A673 (cell line): ENCODE data around the gene SSH2. TPM values are rescaled to one million over a fixed set of nuclear protein-coding genes. Genes with fewer than 3 reads are reported as not detected.

Source experiments
- BruUV-seq: library from RNA; stranded (reverse); fragments of 400-500 nt; replicated peaks from 2 replicates; lab custom pipeline; 2021; lab: Mats Ljungman, UMichigan
- CTCF ChIA-PET: fragments of 300-600 bp; sonication (Branson Sonifier 250); formaldehyde crosslinking; loops from one replicate; lab custom pipeline; 2022; ENCODE audit warnings: antibody characterized with exemption; lab: Charles Lee
- POLR2A ChIA-PET: fragments of 300-600 bp; sonication (Branson Sonifier 250); formaldehyde crosslinking; loops from one replicate; lab custom pipeline; 2022; ENCODE audit warnings: antibody characterized with exemption; ENCODE audit not compliant: low non-redundant PET; lab: Charles Lee
- DNase-seq: peaks from one replicate; pipeline ENCODE4 v3.0.0-alpha.2; 2015; ENCODE audit warnings: low spot score
- H3K27ac ChIP-seq: fragments of 200-600 bp; sonication (generic); 2 replicates; pipeline ENCODE4 v1.5.1; 2016; ENCODE audit warnings: mixed run types, low read depth, mild to moderate bottlenecking, mixed read lengths, antibody characterized with exemption, low read length; ENCODE audit not compliant: poor library complexity, severe bottlenecking
- H3K27me3 ChIP-seq: fragments of 200-600 bp; sonication (generic); replicated peaks from 2 replicates; pipeline ENCODE4 v1.6.1; 2017; ENCODE audit warnings: mixed run types, low read depth, mild to moderate bottlenecking, mixed read lengths, antibody characterized with exemption, low read length; ENCODE audit not compliant: insufficient read depth, poor library complexity
- H3K36me3 ChIP-seq: fragments of 200-600 bp; sonication (generic); 2 replicates; pipeline ENCODE4 v1.6.1; 2016; ENCODE audit warnings: mixed run types, mild to moderate bottlenecking, mixed read lengths, antibody characterized with exemption, low read length; ENCODE audit not compliant: insufficient read depth, poor library complexity, severe bottlenecking
- H3K4me1 ChIP-seq: fragments of 200-600 bp; sonication (generic); 2 replicates; pipeline ENCODE4 v1.6.1; 2017; ENCODE audit warnings: mixed run types, mild to moderate bottlenecking, mixed read lengths, antibody characterized with exemption, low read length; ENCODE audit not compliant: insufficient read depth, poor library complexity, severe bottlenecking
- H3K4me3 ChIP-seq: fragments of 200-600 bp; sonication (generic); 2 replicates; pipeline ENCODE4 v1.5.1; 2016; ENCODE audit warnings: low read depth, mixed run types, mild to moderate bottlenecking, mixed read lengths, low read length; ENCODE audit not compliant: poor library complexity, severe bottlenecking
- H3K9me3 ChIP-seq: fragments of 200-600 bp; sonication (generic); 2 replicates; pipeline ENCODE4 v1.6.1; 2016; ENCODE audit warnings: mixed run types, low read depth, mild to moderate bottlenecking, mixed read lengths, antibody characterized with exemption, low read length; ENCODE audit not compliant: poor library complexity, severe bottlenecking
- CTCF ChIP-seq: fragments of 300-800, 200-600 bp; sonication (generic); conservative IDR thresholded peaks from 2 replicates; pipeline ENCODE4 v1.5.1; 2017; ENCODE audit warnings: low read depth, mild to moderate bottlenecking, antibody characterized with exemption, low read length, moderate library complexity, mixed read lengths
- EZH2 ChIP-seq: fragments of 200-600 bp; sonication (generic); IDR thresholded peaks from 2 replicates; pipeline ENCODE4 v1.6.1; 2017; ENCODE audit warnings: borderline replicate concordance, low read depth, mild to moderate bottlenecking, mixed read lengths, antibody characterized with exemption, low read length; ENCODE audit not compliant: poor library complexity, severe bottlenecking
- intact Hi-C: fragments of 100-400 bp; cut with micrococcal nuclease; formaldehyde crosslinking; loops from one replicate; pipeline ENCODE4 v1.10.0; 2022; ENCODE audit not compliant: unreplicated experiment
- total RNA-seq: library from RNA; stranded (reverse); gene quantifications from 2 replicates; pipeline ENCODE4 v1.2.3, GENCODE V29; 2021

Gene SSH2
- total RNA-seq, 1 experiment from 2014 or later = 75.5 TPM

GRCh38 chr17:29627951-29628350, 302.1 kb downstream of the SSH2 start:
- ChIA-PET POLR2A (no interaction called here), CTCF (no interaction called here)
- Histone ChIP-seq H3K4me3 (no peak overlapping the region), H3K27ac (no peak overlapping the region), H3K27me3 (no peaks in the 10 kb centered on the region), H3K36me3 (peaks cover 19% of the 10 kb centered on the region), H3K4me1 (peaks cover 5% of the 10 kb centered on the region), H3K9me3 (no peaks in the 10 kb centered on the region)
- BruUV-seq = no TSS peak
- intact Hi-C loops = loop anchor here (10.0 kb wide), 1 partner anchor 63 kb away; the partner anchor contains the start of genes ABHD15 and TP53I13
- no peak for TF ChIP-seq EZH2
- TF ChIP-seq CTCF = no peak
- no peak for DNase-seq

- Histone ChIP-seq H3K4me3 (no peak overlapping the region), H3K4me1 (peaks cover 24% of the 10 kb centered on the region), H3K27me3 (no peaks in the 10 kb centered on the region), H3K27ac (no peak overlapping the region), H3K9me3 (no peaks in the 10 kb centered on the region), H3K36me3 (no peaks in the 10 kb centered on the region)
- peak; percentile 22; the same call in 1 of the 2 replicates for TF ChIP-seq CTCF
- no peak for TF ChIP-seq EZH2
- DNase-seq = peak; percentile 64
- POLR2A ChIA-PET = no interaction called here
- CTCF ChIA-PET = interaction anchor here (1.1 kb wide), 1 partner anchor 15 kb away, joined by 7 read pairs; no protein-coding TSS in a partner anchor
- intact Hi-C loops = loop anchor here (10.0 kb wide), 1 partner anchor 60 kb away; the partner anchor contains the start of genes ABHD15 and TP53I13
- no TSS peak for BruUV-seq
Observed at GRCh38 chr17:29625037-29625750, 304.8 kb downstream of the SSH2 start.

- ChIA-PET POLR2A (interaction anchor here (0.6 kb wide), 1 partner anchor 59 kb away, joined by 8 read pairs; no protein-coding TSS in a partner anchor), CTCF (interaction anchor here (1.1 kb wide), 1 partner anchor 15 kb away, joined by 7 read pairs; no protein-coding TSS in a partner anchor)
- H3K4me3 ChIP-seq = no peak overlapping the region
- intact Hi-C loops = loop anchor here (10.0 kb wide), 1 partner anchor 60 kb away; the partner anchor contains the start of genes ABHD15 and TP53I13
- no peaks in the 10 kb centered on the region for H3K36me3 ChIP-seq
- TF ChIP-seq EZH2 (no peak), CTCF (no peak)
- H3K27me3 ChIP-seq = no peaks in the 10 kb centered on the region
- BruUV-seq = no TSS peak
- DNase-seq = no peak
- H3K9me3 ChIP-seq = no peaks in the 10 kb centered on the region
- no peak overlapping the region for H3K27ac ChIP-seq
- H3K4me1 ChIP-seq = peaks cover 29% of the 10 kb centered on the region
Observed at GRCh38 chr17:29624586-29624985, 305.4 kb downstream of the SSH2 start.
